Activated effector memory CD4-positive, alpha-beta T cell treated with Interleukin-2 at 50 U/mL for 16 hours (primary cell): ENCODE data around the gene FN3K.
A peak's percentile ranks its signal among the peaks of the same experiment; 100 is the strongest.
"Not testable (repeated sequence)": the region's sequence is repeated elsewhere in the genome, so short reads cannot be mapped to it uniquely, and the experiment has no call there.

Experiments used
- DNase-seq: peaks from one replicate; pipeline ENCODE4 v3.0.0-alpha.2; 2020

Gene FN3K

DNA sequence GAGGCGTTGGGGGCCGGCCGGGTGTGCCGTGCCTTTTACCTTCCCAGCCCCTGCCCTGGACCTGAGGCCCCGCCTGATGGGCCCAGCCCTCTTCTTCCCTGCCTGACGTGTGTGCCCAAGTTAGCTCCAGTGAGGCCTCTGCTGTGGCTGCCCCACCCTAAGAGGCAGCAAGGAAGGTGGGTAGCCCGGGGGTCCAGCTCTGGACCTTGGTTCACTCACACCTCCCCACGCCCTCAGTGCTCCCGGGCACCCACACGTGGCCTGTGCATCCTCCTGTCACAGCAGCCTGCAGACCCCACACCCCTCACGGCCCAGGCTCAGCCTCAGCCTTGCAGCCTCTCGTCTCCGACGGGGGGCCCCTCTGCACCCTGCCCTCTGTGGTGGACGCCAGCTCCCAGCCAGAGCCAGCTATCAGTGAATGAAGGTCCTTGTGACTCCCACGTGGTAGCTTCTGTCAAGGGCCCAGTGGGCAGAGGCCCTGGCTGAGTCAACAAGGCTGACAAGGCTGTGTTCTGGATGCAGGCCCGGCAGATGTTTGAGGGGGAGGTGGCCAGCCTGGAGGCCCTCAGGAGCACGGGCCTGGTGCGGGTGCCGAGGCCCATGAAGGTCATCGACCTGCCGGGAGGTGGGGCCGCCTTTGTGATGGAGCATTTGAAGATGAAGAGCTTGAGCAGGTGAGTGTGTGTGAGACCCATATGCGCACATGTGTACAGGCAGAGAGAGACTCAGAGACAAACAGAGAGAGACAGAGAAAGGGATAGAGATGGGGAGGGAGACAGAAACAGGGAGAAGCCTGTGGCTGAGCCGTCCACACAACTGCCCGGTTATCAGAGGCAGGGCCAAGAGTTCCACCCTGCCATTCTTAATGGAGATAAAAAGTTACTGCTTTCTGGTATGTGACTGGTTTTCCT is 2.8 kb downstream of the FN3K start:
- DNase-seq: no peak

DNA sequence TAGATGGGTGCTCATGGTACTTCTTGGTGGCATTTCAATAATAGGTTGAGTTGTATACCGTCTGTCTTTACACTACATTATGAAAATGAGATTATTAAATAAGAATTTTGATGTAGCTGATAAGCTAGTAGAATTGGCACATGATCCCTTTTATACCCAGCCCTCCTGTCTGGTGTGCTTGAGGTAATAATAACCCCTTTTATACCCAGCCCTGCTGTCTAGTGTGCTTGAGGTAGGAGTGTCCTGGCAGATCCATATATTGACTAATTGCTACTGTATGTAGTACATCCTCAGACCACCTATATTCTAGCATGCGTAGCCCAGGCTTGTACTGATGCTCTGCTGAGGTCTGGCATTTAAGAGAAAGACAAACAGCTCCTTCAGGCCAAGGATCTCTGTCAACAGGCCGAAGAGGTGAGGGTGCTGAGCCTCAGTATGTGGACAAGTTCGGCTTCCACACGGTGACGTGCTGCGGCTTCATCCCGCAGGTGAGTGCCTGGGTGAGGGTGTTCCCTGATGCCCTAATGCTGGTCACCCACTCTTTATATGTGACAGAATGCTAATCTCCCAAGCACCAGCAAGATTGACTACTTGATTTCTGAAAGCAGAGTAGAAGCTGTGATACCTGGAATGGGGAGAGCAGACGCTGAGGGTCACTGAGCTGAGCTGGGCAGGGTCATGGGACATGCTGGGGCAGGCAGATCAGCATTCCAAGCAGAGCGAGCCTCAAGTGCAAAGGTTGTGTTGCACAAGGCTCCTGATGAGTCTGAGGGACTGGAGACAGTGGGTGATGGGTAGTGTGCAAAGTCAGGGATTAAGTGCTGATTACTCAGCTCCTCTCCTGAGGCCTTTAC is 5.7 kb downstream of the FN3K start:
- DNase-seq: no peak

DNA sequence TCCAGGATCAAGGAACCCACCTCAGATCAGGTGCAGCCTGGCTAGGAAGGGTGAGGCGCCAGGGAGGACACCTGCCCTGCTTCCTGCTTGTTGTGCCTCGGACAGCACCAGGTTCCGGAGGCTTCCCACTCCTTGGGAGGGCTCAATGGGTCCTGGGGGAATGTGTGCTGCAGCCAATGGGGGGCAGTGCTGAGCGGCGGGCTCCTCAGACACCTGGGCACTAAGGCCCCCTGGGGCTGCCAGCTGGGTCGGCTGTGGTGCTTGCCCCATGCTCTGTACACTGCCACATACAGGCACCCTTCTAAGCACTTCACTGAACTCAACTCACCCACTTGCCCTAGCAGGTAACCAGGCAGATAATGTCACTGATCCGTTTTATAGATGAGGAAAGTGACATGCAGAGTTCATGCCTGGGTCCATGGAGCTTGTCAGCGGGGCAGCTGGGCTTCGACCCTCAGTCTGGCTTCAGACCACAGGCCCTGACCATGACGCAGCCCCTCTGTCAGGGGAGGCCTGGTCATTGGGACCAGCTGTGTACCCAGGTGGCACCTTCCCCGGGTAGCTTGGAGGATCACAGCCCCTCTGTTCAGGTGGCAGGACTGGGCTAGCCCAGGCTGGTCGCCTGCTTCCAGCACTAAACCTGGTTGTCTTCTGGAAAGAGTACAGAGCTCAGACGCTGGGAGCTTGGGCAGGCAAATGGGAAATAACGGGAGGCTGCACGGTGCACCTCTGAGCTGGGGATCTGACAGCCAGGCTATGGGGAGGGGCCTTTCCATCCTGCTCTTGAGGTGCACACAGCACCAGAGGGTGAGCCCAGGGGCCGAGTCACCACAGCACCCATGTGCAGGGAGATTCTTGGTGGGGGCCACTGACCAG is 8.2 kb downstream of the FN3K start:
- DNase-seq: no peak

DNA sequence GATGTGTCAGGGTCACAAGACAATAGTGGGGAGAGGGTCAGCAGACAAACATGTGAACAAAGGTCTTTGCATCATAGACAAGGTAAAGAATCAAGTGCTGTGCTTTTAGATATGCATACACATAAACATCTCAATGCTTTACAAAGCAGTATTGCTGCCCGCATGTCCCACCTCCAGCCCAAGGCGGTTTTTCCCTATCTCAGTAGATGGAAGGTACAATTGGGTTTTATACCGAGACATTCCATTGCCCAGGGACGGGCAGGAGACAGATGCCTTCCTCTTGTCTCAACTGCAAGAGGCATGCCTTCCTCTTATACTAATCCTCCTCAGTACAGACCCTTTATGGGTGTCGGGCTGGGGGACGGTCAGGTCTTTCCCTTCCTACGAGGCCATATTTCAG is 9.3 kb downstream of the FN3K start:
- not testable (repeated sequence) for DNase-seq

DNA sequence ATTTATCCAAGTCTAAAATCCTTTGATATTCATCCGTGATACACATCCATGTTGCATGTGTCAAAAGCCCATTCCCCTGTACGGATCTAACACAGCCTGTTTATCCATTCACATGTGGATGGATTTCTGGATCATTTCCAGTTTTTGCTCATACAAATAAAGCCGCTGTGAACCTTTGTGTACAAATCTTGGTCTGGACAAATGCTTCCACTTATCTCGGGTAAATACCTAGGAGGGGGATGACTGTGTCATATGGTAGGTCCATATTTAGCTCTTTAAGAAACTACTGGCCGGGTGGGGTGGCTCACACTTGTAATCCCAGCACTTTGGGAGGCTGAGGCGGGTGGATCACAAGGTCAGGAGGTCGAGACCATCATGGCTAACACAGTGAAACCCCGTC is 10.1 kb downstream of the FN3K start:
- no peak for DNase-seq

DNA sequence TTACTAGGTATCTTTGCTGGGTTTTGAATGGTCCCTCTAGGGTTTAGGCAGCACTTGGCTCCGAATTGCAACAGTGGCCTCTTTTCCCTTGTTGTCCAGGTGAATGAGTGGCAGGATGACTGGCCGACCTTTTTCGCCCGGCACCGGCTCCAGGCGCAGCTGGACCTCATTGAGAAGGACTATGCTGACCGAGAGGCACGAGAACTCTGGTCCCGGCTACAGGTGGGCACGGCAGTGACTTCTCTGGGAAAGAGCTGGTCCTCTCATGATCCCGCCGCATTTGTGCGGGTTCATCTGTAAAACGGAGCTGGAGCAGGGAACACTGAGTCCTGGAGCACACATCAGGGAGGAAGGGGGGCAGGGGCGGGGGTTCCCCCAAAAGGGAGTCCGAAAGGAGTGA is 13.3 kb downstream of the FN3K start:
- no peak for DNase-seq

DNA sequence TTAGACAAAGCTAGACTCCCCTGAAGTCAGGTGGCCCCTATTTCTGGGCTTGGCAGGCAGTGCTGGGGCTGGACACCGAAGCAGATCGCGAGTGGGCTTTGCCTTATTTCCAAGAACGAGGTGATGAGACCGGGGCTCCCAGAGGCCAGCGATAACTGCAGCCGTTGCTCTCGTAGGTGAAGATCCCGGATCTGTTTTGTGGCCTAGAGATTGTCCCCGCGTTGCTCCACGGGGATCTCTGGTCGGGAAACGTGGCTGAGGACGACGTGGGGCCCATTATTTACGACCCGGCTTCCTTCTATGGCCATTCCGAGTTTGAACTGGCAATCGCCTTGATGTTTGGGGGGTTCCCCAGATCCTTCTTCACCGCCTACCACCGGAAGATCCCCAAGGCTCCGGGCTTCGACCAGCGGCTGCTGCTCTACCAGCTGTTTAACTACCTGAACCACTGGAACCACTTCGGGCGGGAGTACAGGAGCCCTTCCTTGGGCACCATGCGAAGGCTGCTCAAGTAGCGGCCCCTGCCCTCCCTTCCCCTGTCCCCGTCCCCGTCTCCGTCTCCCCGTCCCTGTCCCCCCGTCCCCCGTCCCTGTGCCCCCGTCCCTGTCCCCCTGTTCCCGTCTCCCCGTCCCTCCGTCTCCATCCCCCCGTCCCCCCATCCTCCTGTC is 15.0 kb downstream of the FN3K start:
- DNase-seq: no peak

DNA sequence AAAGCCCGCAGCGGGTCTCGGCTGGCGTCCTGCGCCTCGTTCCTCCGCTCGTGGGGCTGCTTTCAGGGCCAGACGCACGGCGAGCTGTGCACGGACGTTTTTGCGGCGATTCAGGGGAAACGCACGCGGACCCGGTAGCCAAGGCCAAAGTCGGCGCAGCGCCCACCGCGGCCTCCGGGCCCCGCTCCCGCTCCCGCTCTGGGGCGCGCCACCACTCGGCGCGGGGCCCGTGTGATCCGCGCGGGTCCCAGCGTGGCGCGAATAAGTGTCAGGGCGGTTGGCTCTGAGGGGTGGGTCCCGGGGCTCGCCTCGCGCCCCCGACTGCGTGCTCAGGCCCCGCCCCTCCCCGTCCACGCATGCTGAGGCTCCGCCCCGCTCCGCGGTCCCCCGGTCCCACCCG is 15.8 kb downstream of the FN3K start:
- no peak for DNase-seq

DNA sequence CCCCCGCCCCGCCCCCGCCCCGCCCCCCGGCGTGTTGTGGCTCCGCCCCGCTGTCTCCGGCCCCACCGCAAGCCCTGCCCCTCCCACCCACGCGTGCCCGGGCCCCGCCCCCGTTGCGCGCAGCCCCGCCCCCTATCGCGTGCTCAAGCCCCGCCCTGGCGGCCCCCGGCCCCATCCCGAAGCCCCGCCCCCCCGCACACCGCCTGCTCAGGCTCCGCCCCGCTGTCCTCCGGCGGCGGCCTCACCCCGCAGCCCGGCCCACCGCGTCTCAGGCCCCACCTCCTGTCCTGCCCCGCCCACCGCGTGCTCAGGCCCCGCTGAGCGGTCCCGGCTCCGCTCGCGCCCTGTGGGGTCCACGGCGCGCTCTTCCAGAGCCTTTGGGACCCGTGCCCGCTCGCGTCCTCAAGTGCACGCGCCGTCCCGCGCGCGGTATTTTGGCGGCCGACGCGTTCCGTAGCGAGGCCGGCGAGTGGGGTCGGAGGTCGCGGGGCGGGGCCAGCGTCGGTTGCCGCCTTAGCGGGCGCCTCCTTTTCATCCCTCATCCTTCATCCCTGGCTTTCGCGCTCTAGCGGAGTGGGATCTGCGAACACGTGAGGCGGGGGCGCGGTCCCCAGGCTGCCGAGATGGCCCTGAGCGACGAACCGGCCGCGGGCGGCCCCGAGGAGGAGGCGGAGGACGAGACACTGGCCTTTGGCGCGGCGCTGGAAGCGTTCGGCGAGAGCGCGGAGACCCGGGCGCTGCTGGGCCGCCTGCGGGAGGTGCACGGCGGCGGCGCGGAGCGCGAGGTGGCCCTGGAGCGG is 16.4 kb downstream of the FN3K start, which contains the start of gene TBCD:
Gene TBCD (plus strand): TSS at position 495 of the 800 bp plus-strand sequence. CDS start 129 bp downstream, at position 624.
- DNase-seq: peak; percentile 82

DNA sequence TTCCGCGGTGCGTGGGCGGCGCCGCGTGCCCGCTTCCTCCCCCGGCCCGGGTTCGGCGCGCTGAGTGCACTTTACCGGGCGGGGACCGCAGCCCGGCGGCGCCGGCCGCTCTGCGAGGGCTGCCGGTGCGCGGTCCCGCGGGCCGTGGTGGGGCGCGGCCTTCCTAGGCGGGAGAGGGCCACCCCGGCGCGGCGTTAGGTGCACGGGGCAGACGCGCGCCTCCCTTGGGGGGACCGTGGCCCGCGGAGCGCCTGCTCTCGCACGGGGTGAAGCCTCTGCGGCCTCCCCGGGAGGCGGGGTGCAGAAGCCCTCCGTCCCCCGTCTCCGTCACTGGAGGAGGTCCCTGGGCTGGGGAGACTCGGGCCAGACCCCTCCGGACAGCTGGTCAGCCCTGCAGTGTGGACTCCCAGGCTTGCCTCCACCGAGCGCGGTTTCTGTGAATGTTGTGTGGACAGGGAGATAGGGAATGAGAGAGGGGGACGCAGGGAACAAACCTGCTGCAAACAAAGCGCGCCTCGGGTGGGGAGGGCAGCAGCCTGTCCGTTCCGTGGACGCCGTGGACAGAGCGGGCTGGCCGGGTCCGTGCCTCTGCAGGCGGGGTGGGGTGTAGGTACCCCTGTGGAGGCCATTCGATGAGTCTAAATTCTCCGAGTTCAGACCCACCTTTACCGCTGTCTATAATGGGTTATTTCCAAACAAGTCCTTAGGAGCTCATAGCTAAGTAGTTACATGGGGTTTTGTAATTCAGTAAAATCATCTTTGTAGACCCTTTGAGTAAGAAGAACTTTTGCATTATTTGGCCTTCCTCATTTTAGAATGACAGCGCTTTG is 17.2 kb downstream of the FN3K start:
- no peak for DNase-seq

DNA sequence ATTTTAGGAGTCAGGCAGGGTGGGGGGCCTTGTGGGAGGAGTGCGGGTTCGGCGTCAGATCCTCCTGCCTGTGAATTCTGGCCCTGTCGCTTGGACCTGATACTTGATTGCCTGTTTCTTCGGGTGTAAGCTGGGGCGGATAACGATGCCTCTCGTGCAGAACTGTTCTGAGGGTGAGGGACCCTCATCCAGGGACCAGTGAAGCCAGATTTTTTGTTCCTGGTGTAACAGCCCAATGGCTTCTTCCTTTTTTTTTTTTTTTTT is 17.7 kb downstream of the FN3K start:
- no peak for DNase-seq

DNA sequence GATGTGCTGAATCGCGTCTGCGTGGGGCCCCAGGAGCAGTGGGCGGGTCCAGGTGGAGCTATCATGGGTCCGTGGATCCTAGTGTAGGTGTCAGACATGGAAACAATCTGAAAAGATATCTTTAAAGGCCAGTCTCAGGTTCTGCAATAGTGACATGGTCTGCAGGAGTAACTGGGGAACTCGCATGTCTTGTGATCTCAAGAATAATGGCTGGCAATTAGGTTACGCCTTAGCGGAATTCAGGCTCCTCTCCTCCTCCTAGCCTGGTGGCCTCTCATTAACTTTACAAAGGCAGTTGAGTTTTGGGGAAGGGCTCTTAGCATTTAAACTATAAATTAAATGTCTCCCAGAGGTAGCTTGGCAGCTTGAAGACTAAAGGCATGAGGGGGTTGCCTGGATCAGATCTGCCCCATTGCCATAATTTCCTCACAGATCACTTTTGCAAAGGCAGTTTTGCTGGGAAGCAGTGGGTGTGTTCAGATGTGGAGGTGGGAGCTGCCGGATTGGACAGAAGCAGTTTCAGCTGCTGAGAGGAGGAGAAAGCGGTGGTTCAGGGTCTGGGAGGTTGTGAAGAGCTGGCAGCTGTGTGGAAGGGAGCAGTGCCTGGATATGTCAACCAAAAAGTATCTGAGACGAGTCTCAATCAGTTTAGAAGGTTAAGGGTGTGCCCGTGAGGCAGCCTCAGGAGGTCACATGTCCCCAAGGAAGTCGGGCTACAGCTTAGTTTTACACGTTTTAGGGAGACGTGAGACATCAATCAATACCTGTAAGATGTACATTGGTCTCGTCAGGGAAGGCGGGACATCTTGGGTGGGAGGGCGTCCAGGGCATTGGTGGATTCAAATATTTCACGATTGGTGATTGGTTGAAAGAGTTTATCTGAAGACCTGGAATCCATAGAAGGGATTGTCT is 19.1 kb downstream of the FN3K start:
- DNase-seq: no peak

DNA sequence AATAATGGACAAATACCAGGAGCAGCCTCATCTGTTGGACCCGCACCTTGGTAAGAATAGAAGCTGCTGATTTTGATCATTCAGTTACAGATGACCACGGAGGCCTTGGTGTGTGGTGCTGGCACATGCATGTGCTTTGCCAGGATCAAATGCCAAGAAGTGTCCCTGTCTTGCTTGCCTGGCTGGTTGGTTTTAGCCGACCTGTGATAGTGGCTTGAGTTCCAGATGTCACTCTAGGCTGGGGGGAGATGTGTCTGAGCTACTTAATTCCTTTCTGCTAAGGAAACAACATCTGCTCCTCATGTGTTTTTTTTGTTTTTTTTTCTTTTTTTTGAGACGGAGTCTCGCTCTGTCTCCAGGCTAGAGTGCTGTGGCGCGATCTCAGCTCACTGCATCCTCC is 20.8 kb downstream of the FN3K start:
- DNase-seq: no peak

DNA sequence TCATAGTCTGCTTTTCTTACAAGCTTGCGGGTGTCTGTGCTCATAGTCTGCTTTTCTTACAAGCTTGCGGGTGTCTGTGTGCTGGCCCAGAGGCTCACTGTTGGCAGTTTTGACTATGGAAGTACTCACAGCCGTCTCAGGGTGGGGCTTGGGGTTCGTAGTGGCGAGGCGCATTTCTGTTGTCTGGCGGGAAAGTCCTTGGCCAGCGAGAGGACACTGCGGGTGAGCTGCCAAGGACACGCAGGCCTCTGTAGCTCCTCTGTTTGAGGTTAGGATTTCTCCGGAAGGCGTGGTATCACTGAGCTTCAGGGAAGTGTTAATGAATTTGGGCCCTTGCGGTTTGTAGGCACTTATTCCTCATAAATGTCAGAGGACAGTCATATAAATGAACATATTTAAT is 30.0 kb downstream of the FN3K start:
- DNase-seq: no peak

DNA sequence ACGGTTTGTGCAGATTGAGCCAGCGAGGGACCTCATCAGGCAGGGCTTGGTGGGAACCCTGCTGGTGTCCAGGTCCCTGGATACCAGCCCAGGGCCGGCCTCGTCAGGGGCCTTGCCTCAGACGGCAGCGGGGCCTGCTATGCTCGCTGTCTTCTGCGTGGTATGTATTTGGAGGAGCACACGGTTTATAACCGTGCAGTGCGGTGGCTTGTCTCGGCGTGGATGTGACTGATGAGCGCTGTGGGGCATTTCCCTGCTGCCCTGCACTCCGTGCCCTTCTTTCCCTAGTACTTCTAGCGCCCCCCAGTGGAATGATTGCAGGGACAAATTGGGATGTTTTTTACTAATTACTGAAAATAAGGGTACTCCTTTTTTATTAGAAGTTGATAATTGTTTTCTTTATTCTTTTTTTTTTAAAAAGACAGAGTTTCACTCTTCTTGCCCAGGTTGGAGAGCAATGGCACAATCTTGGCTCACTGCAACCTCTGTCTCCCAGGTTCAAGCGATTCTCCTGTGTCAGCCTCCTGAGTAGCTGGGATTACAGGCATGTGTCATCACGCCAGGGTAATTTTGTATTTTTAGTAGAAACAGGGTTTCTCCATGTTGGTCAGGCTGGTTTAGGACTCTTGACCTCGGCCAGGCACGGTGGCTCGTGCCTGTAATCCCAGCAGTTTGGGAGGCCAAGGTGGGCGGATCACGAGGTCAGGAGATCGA is 31.8 kb downstream of the FN3K start:
- DNase-seq: no peak

DNA sequence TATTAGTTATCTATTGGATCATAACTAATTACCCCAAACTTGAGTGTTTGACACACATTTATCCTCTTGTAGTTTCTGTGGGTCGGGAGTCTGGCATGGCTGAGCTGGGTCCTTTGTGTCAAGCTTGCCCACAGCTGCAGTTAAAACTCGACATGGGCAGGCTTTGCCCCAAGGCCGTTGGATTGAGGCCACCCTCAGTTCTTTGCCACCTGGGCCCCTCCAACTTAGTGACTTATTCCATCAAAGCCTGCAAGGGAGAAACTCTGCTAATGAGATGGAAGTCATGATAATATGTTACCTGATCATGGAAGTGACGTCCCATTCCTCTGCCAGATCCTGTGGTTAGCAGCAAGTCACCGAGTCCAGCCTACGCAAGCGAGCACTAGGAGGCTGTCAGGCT is 33.6 kb downstream of the FN3K start:
- DNase-seq: no peak

DNA sequence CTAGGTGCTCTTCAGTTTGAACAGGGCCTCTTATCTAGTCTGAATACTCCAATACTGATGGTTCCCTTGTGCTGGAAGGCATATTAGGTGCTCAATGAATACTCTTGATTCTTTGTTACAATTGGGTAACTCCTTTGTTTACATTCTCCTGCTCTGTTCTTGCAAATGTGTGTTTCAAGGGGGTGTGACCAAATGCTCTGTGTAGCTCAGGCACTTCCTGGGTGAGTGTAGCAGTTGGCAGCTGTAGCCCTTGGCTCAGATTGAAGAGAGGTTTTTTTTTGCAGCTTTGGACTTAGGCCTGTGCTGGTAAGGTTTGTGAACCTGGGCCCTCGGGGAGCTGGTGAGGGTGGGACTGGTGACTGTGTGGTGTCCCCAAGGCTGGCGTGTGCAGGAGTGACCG is 36.6 kb downstream of the FN3K start:
- DNase-seq: no peak

DNA sequence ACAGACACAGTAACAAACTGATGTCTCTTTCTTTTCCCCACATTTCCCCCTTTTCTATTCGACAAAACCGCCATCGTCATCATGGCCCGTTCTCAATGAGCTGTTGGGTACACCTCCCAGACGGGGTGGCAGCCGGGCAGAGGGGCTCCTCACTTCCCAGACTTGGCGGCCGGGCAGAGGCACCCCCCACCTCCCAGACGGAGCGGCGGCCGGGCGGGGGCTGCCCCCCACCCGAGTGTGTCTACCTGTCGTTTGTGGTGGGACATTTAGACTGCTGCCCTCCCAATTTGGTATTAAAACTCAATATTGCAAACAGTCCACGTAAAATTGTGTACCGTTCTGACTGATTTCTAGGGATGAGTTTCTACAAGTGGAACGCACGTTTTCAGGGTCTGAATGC is 39.0 kb downstream of the FN3K start:
- not testable (repeated sequence) for DNase-seq
